Thyroid gland (tissue), 4 donors: ENCODE data around the gene KCNJ12. TPM values are rescaled to one million over a fixed set of nuclear protein-coding genes. Genes with fewer than 3 reads are reported as not detected.
A peak's percentile ranks its signal among the peaks of the same experiment; 100 is the strongest.

Experiments used
- DNase-seq, 2 donors: peaks; one replicate each; pipeline ENCODE4 v3.0.0-alpha.2; 2019
- H3K27ac ChIP-seq, 3 donors: fragments of 200-600 bp; sonication (generic); 1 replicate in 2 of 3; 2 replicates in 1 of 3; pipeline ENCODE4 v1.5.1; 2016 to 2019; ENCODE audit warnings: mild to moderate bottlenecking in 1 of 3, moderate library complexity in 1 of 3
- H3K27me3 ChIP-seq: fragments of 200-600 bp; sonication (generic); one replicate; pipeline ENCODE4 v1.5.1; 2019
- H3K36me3 ChIP-seq, 2 donors: fragments of 200-600 bp; sonication (generic); one replicate each; pipeline ENCODE4 v1.5.1; 2016 to 2019
- H3K4me1 ChIP-seq, 2 donors: fragments of 200-600 bp; sonication (generic); one replicate each; pipeline ENCODE4 v1.5.1; 2017 to 2019
- H3K4me3 ChIP-seq, 3 donors: fragments of 200-600 bp; sonication (generic); replicated peaks in 1 of 3; 1 replicate in 2 of 3; 2 replicates in 1 of 3; pipeline ENCODE4 v1.5.1; 2016; ENCODE audit warnings: mild to moderate bottlenecking in 1 of 3
- H3K9me3 ChIP-seq: fragments of 200-600 bp; sonication (generic); one replicate; pipeline ENCODE4 v1.5.1; 2017
- CTCF ChIP-seq, 6 experiments: fragments of 200-600 bp in 3 of 6; fragments of 450-650 bp in 3 of 6; sonication (generic) in 3 of 6; IDR thresholded peaks; one replicate each; pipeline ENCODE4 v1.5.1; 2016 to 2019; ENCODE audit warnings: antibody characterized with exemption in 6 of 6, mild to moderate bottlenecking in 2 of 6, inconsistent platforms in 1 of 6, moderate library complexity in 1 of 6
- POLR2A ChIP-seq, 2 donors: fragments of 450-650 bp; IDR thresholded peaks; one replicate each; pipeline ENCODE4 v1.6.1; 2017; ENCODE audit warnings: antibody characterized with exemption in 2 of 2, mild to moderate bottlenecking in 2 of 2, moderate library complexity in 1 of 2
- WGBS, 2 donors: methylation state at CpG; one replicate each; pipeline ENCODE4 v1.1.5; 2017; 5-methylcytosine and 5-hydroxymethylcytosine counted together
- intact Hi-C: fragments of 100-400 bp; cut with DNase I; formaldehyde crosslinking; loops from one replicate; pipeline ENCODE4 v1.15.1; 2023
- total RNA-seq, 4 donors: library from RNA; depleted of rRNA; stranded (reverse); fragments of >200 nt; gene quantifications; one replicate each; pipeline ENCODE4 v1.2.3, GENCODE V29; 2016

KCNJ12 gene
- total RNA-seq, 4 donors from 2014 or later = 0.56 to 2.7 (median 2.3) TPM

- WGBS, 2 donors = 22 to 32% methylated on average over 22 to 28 of the region's 36 CpGs
Observed at GRCh38 chr17:21457051-21458026, 81.2 kb downstream of the KCNJ12 start.

GRCh38 chr17:21458054-21458453 lies 81.9 kb downstream of the KCNJ12 start:
- Histone ChIP-seq H3K4me1 (no peaks in the 10 kb centered on the region), H3K4me3 (no peak overlapping the region), H3K27ac (no peak overlapping the region), H3K36me3 (no peaks in the 10 kb centered on the region), H3K27me3 (no peaks in the 10 kb centered on the region), H3K9me3 (no peaks in the 10 kb centered on the region)
- WGBS, 2 donors = 60 to 69% methylated on average over 7 of the region's 7 CpGs
- TF ChIP-seq POLR2A (IDR thresholded peaks at IDR 0.05) = no peak
- TF ChIP-seq CTCF (IDR thresholded peaks at IDR 0.05) = no peak
- intact Hi-C loops = loop anchor here (2.0 to 10.0 kb wide), 3 partner anchors 55 to 173 kb away; partner anchors contain the start of gene MAP2K3
- no peak for DNase-seq

More at GRCh38 chr17:21457051-21458026, 81.2 kb downstream of the KCNJ12 start:
- Histone ChIP-seq H3K36me3 (no peaks in the 10 kb centered on the region), H3K4me3 (no peak overlapping the region), H3K27ac (no peak overlapping the region), H3K4me1 (peaks cover 6% of the 10 kb centered on the region in 2 donors), H3K27me3 (no peaks in the 10 kb centered on the region), H3K9me3 (no peaks in the 10 kb centered on the region)
- intact Hi-C loops = loop anchor here (2.0 to 10.0 kb wide), 3 partner anchors 55 to 173 kb away; partner anchors contain the start of gene MAP2K3
- TF ChIP-seq CTCF (IDR thresholded peaks at IDR 0.05) (peak; percentile 75 to 99 (median 86)), POLR2A (IDR thresholded peaks at IDR 0.05) (no peak)
- DNase-seq = peak; percentile 90 to 93

GRCh38 chr17:21459536-21459935 lies 83.4 kb downstream of the KCNJ12 start:
- no peak overlapping the region for H3K27ac ChIP-seq
- intact Hi-C loops = loop anchor here (2.0 to 10.0 kb wide), 3 partner anchors 53 to 175 kb away; partner anchors contain the start of gene MAP2K3
- H3K27me3 ChIP-seq = no peaks in the 10 kb centered on the region
- no peaks in the 10 kb centered on the region for H3K9me3 ChIP-seq
- no peak for TF ChIP-seq POLR2A (IDR thresholded peaks at IDR 0.05)
- H3K36me3 ChIP-seq = no peaks in the 10 kb centered on the region
- DNase-seq = no peak
- H3K4me1 ChIP-seq = no peaks in the 10 kb centered on the region
- WGBS, 2 donors = 73 to 88% methylated on average over 8 of the region's 8 CpGs
- H3K4me3 ChIP-seq = no peak overlapping the region

GRCh38 chr17:21460358-21460757 lies 84.2 kb downstream of the KCNJ12 start:
- H3K27me3 ChIP-seq = no peaks in the 10 kb centered on the region
- no peak for TF ChIP-seq CTCF (IDR thresholded peaks at IDR 0.05)
- TF ChIP-seq POLR2A (IDR thresholded peaks at IDR 0.05) = no peak
- WGBS, 2 donors = 56 to 60% methylated on average over 6 of the region's 6 CpGs
- no peak for DNase-seq
- no peaks in the 10 kb centered on the region for H3K36me3 ChIP-seq
- H3K4me1 ChIP-seq = peaks cover 0 to 4% of the 10 kb centered on the region in 2 donors
- no peak overlapping the region for H3K27ac ChIP-seq
- intact Hi-C loops = no loop called here
- H3K9me3 ChIP-seq = no peaks in the 10 kb centered on the region
- H3K4me3 ChIP-seq = no peak overlapping the region

GRCh38 chr17:21462237-21462636 lies 86.1 kb downstream of the KCNJ12 start:
- Histone ChIP-seq H3K4me3 (no peak overlapping the region), H3K27me3 (no peaks in the 10 kb centered on the region), H3K36me3 (no peaks in the 10 kb centered on the region), H3K9me3 (no peaks in the 10 kb centered on the region), H3K4me1 (peaks cover 0 to 4% of the 10 kb centered on the region in 2 donors), H3K27ac (no peak overlapping the region)
- intact Hi-C loops = no loop called here
- DNase-seq = no peak
- TF ChIP-seq POLR2A (IDR thresholded peaks at IDR 0.05) = no peak
- no peak for TF ChIP-seq CTCF (IDR thresholded peaks at IDR 0.05)
- 94 to 95% methylated on average over 8 of the region's 8 CpGs for WGBS, 2 donors
